Measurements from ENCODE around the gene PXDC1.
A peak's percentile ranks its signal among the peaks of the same experiment; 100 is the strongest.

PXDC1 gene, protein sequence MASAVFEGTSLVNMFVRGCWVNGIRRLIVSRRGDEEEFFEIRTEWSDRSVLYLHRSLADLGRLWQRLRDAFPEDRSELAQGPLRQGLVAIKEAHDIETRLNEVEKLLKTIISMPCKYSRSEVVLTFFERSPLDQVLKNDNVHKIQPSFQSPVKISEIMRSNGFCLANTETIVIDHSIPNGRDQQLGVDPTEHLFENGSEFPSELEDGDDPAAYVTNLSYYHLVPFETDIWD

DNA sequence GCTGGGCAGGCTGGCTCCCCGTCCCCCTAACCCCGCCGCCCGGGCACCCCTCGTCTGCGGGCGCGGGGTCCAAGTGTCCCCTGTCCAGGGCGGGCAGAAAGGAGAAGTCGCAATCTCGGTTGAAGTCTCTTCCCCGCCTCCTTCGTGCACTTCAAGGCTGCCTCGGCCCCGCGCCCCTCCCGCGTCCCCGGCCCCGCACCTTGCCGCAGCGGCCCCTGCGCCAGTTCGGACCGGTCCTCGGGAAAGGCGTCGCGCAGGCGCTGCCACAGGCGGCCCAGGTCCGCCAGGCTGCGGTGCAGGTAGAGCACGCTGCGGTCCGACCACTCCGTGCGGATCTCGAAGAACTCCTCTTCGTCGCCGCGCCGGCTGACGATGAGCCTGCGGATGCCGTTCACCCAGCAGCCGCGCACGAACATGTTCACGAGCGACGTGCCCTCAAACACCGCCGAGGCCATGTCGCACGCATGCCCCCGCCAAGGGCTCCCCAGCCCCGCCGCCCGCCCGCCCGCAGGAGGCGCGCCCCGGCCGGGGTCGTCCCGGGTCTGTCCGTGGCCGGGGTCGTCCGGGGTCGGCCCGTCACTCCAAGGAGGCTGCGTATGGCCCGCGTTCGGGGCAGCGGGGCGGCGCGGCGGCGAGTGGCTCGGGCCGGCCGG is at the start of gene PXDC1:
TSS of gene PXDC1 (minus strand) at position 637 of the 653 bp plus-strand sequence. CDS start at position 455, 182 bp downstream.
- peak; percentile 35 for DNase-seq

DNA sequence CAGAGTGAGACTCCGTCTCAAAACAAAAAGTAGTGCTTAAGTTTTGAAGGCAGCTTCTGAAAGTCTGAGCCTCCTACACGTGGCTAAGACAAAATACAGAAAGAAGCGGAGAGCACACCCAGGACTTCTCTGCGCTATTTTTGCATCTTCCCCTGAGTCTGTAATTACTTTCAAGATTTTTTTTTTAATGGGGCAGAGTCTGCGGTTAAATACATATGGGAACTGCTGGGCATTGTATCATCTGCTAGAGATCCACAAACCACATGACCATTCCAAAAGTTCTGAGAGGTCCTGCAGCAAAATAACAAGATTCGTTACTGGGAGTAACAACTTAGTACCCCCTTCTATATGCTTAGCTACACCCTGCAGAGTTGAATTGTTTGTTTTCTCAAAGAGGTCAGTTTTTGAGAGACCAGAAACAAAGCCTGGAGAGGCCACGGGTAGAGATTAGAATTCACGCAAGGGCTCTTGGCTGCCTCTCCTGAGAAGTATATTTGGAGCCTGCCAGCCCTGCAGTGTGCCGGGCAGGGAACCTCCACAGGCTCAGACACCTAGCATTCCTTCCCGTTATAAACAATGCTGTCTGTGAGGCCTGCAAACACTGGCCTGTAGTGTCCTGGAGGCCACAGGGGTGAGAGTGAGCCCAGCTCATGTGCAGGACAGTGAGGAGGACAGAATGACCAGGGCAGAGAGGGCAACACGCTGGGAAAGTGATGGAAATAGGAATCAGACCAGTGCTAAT is 49.5 kb upstream of the PXDC1 start:
- no peak for DNase-seq

DNA sequence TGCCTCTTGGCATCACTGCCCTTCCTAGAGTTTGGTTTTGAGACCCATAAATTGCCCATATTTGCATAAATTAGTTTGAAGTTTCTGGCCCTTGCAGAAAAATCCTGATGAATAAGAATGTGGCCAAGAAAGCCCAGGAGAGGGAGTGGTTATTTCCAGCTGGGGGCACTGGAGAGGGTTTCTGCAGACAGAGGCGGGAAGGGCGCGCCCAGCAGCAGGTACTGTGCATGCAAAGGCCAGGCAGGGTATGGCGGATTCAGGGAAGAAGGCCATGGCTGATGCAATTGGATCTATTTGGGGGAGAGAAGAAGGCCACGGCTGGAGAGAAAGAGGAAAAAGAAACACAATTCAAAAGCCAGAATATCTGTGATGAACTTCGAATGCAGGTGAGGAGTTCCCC is 48.2 kb upstream of the PXDC1 start:
- no peak for DNase-seq

DNA sequence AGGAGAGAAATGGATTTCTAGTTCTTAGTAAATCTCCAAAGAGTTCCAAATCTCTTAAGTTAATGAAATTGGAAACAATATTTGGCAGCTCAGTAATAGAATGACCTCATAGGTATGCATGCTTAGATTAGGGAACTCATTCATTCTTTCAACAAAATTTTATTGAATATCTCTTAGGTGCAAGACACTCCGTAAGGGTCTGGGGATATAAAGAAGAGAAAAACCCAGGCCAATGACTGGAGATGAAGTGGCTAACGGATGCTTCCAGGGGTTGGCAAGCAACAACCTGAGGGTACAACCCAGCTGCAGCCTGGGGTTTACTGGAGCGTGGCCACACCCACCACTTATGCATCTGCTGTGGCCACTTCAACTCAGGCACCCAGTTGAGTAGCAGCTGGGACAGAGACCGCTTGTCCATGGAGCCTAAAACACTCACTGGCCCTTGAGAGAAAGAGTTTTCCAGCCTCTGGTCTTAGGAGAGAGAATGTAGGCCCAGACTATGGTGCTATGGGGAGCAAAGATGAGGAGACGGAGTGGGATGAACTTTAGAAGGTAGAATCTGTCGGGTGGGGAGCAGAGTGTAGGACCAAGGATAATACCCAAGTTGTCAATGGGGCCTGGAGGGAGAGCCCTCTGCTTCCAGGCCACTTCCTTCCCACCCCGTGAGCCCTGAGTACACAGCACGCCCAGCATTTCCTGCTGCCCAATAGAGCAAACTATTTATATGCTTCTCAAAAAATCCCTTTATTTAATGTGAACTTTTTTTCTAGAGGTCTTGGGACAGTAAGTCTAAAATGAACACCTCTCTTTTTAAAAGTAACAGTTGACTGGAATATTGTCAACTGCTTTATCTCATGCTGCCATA is 46.8 kb upstream of the PXDC1 start:
- DNase-seq = no peak

DNA sequence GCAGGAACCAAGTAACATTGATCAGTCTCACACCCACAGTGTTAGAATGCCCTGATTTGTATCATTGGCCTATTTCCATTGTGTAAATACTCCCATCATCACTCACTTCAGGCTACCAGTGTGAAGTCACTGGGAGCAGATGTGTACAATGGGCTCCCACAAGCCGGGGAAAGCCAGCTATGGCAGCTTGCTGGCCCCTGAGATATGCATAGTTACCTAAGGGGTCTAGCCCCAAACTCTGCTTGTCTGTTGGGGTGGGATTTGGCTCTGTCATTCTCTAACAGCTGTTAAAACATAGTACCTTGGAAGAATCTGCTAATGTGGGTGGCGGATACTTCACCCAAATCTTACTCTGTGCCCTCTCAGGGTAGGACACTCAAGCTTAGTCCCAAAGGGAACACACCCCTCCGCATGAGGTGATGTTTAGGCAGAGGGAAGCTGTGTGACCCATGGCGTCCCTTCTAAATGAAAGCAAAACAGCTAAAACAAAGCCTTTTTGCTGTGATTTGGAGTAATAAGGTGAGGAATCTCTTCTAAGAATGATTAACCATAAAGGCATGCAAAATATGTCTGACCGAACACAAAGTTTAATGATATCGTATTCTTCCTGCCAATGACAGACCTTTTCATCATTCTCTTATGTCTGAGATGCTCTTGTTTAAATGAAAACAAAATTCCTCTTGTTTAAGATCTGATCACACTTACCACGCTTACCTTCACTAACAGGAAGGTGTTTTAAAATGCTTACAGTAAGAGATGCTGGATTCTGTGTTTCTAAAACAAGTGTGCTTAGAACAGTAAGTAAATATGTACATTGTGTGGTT is 45.9 kb upstream of the PXDC1 start:
- DNase-seq = no peak

DNA sequence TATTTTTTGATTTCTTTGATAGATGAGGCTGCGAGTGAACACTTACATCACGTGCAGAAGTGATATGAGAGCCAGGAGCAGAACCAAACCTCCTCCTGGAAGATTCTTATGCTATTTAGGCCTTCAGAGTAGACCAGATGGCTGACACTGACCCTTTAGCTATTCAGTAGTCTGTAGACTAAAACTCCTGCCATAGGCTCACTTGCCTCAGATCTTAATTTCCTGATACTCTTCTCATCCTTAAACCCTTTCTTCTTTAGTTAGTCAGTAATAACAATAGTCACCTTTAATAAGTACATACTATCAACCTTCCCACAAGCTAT is 45.2 kb upstream of the PXDC1 start:
- DNase-seq = no peak

DNA sequence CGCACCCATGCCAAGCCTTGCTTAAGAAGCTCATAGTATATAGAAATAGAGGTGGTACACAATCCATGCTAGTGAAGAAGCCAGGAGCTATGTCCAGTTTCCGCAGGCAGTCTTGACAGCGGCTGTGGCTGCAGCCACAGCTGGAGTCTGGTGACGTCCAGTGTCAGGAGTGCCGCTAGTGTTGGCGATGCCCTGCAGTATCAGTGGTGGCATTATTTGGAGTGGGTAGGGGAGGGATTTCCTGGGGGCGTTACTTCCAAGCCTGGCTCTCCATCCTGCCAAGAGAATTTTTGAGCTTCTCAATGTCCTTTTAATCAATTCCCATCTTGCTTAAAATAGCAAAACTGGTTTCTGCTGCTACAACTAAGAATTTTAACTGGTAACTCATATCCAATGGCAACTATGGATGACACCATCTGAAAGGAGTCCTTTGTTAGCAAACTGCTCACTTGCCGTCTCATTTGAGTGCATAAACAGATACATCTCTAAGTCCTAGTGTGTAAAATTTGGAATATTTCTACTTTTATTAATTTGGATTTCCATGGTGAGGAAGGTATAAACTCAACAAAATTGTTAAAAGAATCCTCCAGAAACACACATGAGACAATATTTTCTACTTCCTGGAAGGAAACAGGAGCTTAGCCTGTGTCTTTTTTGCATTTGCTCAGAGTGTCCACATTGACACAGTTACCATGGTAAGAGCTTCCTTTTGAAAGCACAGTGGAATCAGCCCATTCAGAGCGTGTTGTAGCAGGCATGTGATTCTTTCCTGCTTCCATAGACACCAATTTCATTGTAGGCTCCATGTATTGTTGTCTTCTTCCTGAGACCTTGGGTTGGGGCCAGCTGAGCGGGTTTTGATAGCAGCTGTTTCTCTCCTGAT is 44.6 kb upstream of the PXDC1 start:
- DNase-seq = no peak

DNA sequence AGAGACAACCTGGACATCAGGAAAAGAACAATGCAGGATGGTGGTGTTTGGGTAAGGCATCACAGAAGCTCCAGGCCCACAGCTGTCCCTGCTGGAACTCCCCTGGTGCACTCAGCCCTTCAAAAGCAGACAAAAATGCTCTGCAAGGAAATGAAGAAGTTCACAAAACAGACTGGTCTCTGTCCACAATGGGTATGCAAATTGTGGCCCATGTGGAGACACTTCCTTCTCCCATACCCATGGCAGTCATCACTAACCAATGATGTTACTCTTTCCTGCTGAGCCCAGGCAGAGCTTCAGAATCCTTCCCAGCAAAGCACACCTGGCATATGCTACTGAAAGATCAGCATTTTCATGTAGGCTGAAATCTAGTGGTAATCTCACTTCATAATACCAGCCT is 42.6 kb upstream of the PXDC1 start:
- DNase-seq = no peak

DNA sequence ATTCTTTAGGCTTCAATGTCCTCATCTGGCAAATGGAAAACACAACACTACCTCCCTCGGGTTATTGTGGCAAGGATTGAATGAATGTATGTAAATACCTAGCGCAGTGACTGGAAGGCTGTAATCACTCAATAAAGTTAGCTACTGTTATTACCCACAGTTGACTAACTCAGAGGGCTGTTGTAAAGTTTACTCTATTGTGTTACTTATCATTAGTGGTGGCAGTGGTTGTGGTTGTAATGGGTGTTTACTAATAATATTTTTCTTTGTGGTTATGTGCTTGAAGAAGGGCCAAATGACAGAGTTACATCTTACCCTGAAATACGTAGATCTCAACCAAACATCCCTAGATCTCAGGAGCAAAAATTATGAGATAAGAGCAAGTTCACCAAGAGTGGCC is 42.0 kb upstream of the PXDC1 start:
- no peak for DNase-seq

DNA sequence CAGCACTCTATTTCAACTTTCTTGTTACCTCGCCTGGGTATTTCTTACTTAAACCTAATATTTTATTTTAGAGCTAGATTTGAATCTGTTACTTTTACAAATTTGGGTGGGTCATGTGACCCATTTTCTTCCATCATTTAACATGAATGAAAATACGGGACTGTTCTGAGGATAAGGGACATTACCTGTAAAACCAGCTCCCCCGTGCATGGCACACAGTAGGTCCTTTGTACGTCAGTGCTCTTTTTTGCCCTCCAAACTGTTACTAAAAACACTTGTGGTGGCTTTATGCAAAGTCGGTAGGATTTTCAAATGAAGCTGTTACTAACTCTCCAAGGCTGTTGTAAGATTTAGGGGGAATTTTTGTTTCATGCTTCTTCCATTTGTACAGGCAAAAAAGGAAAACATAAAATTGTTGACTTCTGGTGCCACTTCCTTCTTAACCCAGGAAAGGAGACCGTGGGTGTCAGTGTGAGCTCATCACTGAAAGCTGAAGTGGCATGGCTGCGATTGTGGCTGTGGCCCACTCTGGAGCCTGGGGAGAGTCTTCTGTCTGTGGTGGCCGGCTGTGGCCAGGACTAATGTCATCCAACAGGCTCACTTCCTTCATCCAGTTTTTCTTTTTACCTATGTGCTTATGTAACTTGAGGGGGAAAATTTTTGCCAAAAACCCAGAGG is 40.2 kb upstream of the PXDC1 start:
- no peak for DNase-seq

DNA sequence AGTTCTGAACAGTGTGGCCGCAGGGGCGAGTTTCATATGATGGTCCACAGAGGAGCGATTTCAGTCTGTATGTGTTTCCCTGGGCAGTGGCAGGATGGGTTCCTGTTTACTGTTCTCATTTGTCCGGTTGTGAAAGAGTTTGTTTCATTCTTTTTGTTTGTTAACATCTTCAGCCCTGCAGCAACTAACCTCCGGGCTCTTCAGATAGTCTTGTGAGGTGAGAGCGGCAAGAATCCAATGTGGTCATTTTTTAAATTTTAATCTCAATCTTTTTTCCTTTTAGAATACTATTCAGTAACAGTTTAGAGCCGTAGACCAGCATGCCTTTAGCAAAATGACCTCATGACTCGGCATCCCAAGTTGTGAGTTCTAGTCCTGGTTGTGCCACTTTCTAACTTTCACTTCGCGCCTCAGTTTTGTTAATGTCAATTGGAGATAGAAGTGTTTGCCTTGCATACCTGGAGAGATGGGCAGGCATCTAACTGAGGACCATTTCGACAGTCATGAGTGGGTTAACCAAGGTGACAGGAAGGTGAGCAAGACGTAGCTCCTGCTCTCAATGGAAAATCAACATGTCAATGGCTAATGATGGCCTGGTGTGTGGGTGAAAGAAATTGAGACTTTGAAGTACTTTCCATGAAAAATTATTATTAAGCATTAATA is 38.5 kb upstream of the PXDC1 start:
- DNase-seq = no peak

DNA sequence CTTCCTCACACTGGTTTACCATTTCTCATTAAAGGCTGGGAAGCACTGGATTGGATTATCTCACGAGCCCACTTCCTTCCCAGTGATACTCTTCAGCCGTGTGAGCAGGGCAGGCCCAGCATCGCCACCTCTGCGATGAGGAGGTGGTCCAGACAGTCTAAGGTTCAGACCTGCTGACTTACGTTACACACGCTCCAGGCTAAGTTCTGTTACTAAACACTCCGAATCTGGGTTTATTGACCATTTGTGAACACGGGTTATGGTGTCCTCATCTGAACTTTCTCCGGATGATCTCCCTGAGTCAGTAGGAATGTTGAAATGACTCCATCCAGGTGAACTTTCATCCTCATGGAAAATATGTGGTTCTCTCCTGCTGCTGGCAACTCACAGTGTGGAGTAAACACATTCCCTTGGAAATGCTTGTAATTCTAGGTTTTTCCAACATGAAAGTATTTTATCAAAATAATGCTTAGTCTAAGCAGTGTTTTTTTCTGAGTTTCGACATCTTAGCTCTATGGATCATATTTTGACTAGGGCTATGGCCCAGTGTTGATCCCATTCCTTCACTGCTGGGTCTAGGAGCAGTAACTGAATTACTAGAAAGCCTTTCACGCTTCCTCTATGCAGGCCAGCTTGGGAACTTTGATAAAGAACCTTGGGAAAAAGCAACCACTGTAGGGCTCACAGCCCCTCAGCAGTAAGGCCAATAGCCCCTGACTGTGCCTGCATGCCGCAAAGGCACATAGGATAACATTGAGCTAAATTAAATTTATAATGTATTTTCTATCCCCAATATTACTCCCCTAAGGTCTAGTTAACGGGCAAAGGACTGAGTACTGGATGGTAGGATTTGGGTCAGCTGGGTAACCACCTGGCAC is 37.7 kb upstream of the PXDC1 start:
- no peak for DNase-seq

DNA sequence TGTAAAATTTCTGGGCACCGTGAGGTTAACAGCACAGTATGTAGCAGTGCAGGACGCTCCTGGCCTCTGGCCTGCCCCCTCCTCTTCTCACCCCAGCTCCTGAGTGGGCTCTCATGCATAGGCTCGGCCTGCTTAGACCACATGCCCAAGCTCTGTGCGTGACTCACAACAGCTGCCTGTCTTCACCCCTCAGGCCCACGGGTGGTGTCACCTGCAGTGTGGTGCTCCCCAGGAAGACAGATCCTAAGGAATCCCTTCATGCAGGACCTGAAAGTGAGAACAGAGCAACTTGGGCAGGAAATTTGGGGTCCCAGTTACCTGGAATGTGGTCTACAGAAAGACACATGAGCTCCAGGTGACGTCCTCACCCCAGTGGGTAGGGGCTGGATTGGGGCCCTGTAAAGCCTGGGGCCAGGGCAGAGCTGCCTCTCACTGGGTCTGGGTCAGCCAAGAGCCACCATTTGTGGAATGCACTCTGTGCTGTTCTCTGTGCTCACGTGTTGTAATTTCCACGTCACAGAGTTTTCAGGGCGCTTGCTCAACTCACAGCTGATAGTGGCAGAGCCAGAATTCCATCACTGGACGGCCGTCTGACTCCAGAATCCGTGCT is 37.0 kb upstream of the PXDC1 start:
- no peak for DNase-seq

DNA sequence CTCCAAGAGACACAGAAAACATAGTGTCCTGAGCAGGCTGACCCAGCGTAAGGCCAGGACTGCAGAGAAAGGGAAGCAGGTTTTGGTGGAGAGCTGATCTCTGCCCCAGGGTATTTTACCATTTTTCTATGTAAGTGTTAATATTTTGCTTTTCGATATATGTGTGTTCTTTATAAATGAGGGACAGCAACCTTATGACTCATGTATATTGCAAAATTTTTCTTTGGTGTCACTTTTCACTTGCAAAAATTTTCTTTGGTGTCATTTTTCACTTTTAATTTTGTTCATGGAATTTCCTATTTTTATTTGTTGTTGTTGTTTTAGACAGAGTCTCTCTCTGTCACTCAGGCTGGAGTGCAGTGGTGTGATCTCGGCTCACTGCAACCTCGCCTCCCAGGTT is 34.6 kb upstream of the PXDC1 start:
- DNase-seq = no peak

DNA sequence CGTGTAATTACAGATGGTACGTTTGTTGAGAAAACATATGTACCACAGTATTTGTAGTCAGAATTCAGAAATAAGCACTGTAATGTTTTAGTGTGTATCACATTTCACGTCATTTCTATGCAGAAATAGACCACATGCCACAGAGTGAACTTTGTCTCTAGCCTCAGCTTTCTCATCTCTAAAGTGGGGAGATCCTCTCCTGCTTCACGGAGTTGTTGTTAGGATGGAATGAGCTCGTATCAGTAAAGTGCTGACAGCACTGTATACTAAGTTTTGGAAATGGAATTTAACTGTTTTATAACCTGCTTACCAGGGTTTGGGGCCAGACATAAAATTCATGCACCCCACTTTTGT is 34.2 kb upstream of the PXDC1 start:
- no peak for DNase-seq

DNA sequence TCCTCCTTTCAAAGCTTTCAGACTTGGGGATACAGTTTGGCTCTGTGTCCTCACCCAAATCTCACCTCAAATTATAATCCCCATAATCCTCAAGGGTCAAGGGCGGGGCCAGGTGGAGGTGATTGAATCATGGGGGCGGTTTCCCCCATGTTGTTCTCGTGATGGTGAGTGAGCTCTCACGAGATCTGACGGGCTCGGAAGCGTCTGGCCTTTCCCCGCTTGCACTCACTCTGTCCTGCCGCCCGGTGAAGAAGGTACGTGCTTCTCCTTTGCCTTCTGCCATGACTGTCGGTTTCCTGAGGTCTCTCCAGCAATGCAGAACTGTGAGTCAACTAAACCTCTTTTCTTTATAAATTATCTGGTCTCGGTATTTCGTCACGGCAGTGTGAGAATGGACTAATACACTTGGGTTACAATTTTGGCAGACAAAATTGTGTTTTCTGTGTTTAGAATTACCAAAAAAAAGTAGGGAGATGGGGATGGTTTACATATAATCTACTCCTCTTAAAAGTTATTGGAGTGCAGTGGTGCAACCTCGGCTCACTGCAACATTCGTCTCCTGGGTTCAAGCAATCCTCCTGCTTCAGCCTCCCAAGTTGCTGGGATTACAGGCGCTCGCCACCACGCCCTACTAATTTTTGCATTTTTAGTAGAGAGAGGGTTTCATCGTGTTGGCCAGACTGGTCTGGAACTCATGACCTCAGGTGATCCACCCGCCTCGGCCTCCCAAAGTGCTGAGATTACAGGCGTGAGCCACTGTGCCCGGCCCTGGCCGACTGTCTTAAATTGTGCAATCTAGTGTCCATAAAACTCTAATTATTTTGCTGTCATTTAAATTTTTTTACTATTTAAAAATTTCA is 33.6 kb upstream of the PXDC1 start:
- DNase-seq = no peak

DNA sequence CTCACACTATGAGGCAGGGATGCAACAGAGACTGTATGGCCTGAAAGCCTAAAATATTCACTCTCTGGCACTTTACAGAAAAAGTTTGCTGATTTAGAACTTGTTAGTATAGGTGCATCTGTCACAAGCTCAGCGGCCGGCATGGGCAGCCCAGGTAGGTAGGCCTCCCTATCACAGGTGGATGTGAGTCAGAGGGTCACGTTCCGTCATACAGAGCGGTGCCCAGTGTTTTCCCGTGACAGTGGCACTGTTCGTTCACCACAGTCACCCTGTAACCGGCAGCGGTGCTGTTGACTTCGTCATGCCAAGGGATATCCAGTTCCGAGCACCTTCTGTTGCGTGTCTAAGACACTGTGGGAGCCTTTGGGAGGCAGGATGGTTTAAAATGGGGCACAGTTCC is 32.9 kb upstream of the PXDC1 start:
- DNase-seq = no peak
